Dermis microvascular lymphatic vessel endothelial cell (primary cell): Measurements from ENCODE around the gene CDKL1. TPM values are rescaled to one million over a fixed set of nuclear protein-coding genes. Genes with fewer than 3 reads are reported as not detected.

Experiments
- DNase-seq, 2 donors: peaks; one replicate each; pipeline versions ENCODE4 v3.0.0 to v3.0.0-alpha.2; 2010; ENCODE audit warnings: low read depth in 2 of 2
- total RNA-seq: library from RNA; depleted of rRNA; stranded (reverse); fragments of >200 nt; gene quantifications from 2 replicates; pipeline ENCODE4 v1.2.1, GENCODE V29; 2014

CDKL1 gene
- total RNA-seq = 42.2 and 62.8 TPM in 2 replicates

GRCh38 chr14:50396631-50397389 is at the start of gene CDKL1:
CDKL1 (minus strand) TSS chr14:50396881; CDS start chr14:50395868, 1,013 bp downstream.
- peak; percentile 7 to 83 for DNase-seq

GRCh38 chr14:50434528-50434927 is 37.8 kb upstream of the CDKL1 start:
- DNase-seq = no peak

- DNase-seq = no peak
Measured at GRCh38 chr14:50432131-50432530, 35.5 kb upstream of the CDKL1 start.

- DNase-seq = no peak
Measured at GRCh38 chr14:50425816-50426215, 29.1 kb upstream of the CDKL1 start.

GRCh38 chr14:50425105-50425504 is 28.4 kb upstream of the CDKL1 start:
- no peak for DNase-seq

GRCh38 chr14:50423529-50423928 is 26.8 kb upstream of the CDKL1 start:
- DNase-seq = no peak

- no peak for DNase-seq
Measured at GRCh38 chr14:50421499-50421898, 24.8 kb upstream of the CDKL1 start.

GRCh38 chr14:50417853-50418252 is 21.2 kb upstream of the CDKL1 start:
- DNase-seq = no peak

- DNase-seq = no peak
Measured at GRCh38 chr14:50410921-50411320, 14.2 kb upstream of the CDKL1 start.

- DNase-seq = no peak
Measured at GRCh38 chr14:50410071-50410470, 13.4 kb upstream of the CDKL1 start.

GRCh38 chr14:50407111-50407812 is 10.6 kb upstream of the CDKL1 start:
- DNase-seq = no peak

GRCh38 chr14:50403419-50403818 is 6.7 kb upstream of the CDKL1 start:
- peak in 1 of 2 donors; percentile 85 for DNase-seq

- DNase-seq = no peak
Measured at GRCh38 chr14:50402965-50403364, 6.3 kb upstream of the CDKL1 start.

- DNase-seq = no peak
Measured at GRCh38 chr14:50400461-50400860, 3.8 kb upstream of the CDKL1 start.

GRCh38 chr14:50399251-50400032 is 2.8 kb upstream of the CDKL1 start:
- peak in 1 of 2 donors; percentile 46 for DNase-seq

GRCh38 chr14:50398189-50398580 is 1.5 kb upstream of the CDKL1 start:
- DNase-seq = no peak

- peak; percentile 9 to 51 for DNase-seq
Measured at GRCh38 chr14:50397390-50398188, 908 bp upstream of the CDKL1 start.

GRCh38 chr14:50395448-50395847 is 1.2 kb downstream of the CDKL1 start:
- DNase-seq = no peak

GRCh38 chr14:50394713-50395112 is 2.0 kb downstream of the CDKL1 start:
- DNase-seq = no peak

GRCh38 chr14:50389668-50390441 is 6.8 kb downstream of the CDKL1 start:
- no peak for DNase-seq
